HG03439 (cell line): ENCODE data around the gene UBE2J2.

ENCODE experiments used
- ATAC-seq: cut with Tn5 transposase; IDR thresholded peaks from one replicate; pipeline ENCODE4 v1.9.1; 2021; ENCODE audit warnings: mild to moderate bottlenecking, moderate library complexity; ENCODE audit not compliant: unreplicated experiment

Gene UBE2J2

DNA sequence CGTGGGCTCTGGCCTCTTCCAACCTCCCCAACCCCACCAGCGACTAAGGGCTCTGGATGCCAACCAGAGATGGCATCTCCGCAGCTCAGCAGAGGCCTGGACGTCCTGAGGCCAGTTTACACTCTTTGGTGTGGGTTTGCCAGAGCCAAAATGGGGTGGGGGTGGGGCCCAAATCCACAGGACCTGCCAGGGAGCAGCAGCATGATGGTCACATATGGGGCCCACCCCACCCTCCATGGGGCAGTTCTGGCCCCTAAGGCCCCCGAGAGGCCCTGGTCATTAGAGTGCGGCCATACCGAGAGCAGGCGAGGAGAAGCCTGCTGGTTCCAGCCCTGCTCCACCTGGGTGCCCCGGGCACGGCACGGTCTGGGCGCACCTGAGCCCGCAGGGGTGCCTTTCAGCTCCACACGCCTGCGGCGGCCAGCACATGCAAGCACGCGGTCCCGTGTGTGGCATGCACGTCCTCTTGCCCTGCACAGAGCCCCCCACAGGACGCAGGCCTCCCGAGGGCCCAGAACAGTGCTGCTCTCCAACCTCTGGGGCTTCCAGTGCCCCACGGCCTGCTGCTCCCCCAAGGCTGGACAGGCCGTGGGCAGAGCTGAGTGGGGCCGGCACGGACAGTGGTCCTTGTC, 31.9 kb downstream of the UBE2J2 start:
- ATAC-seq = no peak

DNA sequence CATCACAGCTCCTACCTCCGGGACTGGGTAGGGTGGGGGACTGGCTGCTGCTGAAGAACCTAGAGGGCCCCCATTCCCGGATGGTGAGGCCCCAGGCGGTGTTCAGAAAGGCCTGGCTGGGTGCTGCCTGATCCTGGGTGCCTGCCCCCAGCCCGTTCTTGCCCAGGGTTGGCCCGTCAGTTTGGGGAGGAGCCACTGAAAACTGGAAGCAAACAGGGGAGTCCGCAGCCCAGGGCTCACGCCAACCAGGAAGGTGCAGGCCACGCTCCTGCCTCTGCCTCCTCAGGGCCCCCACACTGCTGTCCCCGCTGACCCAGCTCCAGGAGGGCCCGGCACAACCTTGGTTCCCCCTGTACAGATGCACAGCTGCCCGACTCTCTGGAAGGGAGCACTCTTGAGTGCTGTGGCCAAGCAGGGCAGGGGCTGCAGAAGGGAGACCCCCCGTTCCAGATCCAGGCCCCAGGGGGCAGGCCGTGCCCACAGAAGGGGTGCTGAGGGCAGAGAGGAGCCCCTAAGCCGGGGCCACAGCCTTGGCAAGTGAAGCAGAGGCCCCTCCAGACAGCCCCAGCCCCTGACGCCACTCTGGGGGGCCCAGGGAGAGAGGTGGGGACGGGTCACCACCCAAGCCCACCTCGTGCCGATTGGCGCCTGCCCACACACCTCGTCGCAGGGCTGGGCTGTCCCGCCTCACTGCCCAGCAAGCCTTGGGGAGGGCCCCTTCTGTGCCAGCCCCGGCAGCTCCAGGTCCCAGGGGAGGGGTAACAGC, 32.6 kb downstream of the UBE2J2 start:
- no peak for ATAC-seq

DNA sequence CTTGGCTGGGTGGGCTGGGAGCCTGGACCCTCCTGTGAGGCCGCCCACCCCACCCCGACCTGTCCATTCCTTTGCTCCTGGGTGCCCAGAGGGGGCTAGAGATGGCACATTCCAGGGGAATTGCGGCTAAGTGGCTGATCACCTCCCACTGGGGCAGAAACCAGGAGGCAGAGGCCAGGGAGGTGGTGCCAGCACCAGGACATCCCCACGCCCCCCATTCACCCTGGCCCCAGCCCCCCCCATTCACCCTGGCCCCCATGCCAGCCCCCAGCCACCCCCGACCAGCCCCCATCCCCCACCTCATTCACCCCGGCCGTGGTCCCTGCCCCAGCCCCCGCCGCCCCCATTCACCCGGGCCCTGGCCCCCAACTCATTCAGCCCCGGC, 33.3 kb downstream of the UBE2J2 start:
- no peak for ATAC-seq

DNA sequence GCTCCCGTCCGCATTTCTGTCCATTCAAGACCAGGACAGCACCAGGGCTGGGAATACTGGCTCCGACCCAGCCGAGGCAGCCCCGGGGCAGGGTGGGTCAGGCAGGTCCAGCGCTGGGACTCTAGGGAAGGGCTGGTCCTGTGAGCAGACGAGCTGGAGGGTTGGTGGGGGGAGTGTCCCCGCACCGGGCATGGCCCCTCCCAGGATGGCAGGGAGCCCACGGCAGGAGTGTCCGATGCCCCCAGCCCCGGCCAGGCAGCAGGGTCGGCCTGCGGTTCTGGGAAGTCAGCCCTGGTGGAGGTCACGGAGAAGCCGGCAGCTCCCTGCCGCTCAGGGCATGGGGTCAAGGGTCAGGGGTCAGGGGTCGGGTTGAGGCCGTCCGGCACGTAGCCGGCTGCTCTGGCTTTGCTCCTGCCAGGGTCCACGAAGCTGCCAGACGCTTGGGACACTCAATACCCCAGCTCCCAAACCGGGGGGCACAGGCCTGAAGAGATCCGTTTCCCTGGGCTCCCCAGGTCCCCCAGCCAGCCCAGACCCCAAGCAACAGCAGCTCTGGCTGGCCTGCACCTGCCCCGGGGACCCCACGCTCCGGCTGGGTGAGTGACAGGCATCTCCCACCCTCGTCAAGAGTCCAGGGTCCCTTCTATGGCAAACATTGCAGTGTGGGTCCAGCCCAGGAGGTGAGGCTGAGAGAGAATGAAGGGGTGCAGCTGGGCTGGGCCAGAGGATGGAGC, 33.9 kb downstream of the UBE2J2 start:
- no peak for ATAC-seq

DNA sequence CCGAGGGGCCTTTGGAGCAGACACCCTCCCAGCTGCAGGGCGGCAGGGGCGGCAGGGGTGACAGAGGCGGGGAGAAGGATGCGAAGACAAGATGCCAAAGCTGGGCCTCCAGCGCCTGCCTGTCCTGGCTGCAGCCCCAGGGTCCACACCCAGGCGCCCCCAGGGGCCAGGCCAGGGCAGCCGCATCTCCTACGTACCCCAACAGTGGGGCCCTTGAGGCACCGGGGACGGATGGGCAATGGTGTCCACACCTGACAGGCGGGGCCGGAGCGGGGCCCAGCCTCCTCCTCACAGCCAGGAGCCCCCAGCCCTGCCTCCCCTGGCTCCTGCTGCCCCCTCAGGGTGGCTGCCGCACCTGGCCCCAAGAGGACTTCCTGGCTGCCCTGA, 34.4 kb downstream of the UBE2J2 start:
- no peak for ATAC-seq

DNA sequence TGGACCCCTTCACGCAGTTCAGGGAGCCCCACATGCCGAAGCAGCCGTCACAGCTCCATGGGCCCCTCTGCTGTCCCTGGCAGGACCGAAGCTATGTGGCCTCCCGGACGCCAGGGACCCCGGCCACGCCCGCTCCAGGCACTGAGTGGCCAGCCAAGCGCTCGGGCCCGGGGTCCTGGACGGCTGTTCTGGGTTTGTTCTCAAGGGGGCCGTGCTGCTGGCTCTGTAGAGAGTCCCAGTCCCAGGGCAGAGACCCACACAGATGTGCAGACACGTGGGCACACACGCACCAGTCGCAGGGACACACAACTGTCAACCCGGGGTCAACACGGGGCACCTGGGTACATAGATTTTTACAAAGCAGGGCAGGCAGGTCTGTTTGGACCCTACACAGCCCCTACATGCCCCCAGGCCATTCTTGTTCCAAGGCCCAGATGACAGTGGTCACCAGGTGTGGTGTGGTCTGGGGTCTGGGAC, 34.9 kb downstream of the UBE2J2 start:
- no peak for ATAC-seq

DNA sequence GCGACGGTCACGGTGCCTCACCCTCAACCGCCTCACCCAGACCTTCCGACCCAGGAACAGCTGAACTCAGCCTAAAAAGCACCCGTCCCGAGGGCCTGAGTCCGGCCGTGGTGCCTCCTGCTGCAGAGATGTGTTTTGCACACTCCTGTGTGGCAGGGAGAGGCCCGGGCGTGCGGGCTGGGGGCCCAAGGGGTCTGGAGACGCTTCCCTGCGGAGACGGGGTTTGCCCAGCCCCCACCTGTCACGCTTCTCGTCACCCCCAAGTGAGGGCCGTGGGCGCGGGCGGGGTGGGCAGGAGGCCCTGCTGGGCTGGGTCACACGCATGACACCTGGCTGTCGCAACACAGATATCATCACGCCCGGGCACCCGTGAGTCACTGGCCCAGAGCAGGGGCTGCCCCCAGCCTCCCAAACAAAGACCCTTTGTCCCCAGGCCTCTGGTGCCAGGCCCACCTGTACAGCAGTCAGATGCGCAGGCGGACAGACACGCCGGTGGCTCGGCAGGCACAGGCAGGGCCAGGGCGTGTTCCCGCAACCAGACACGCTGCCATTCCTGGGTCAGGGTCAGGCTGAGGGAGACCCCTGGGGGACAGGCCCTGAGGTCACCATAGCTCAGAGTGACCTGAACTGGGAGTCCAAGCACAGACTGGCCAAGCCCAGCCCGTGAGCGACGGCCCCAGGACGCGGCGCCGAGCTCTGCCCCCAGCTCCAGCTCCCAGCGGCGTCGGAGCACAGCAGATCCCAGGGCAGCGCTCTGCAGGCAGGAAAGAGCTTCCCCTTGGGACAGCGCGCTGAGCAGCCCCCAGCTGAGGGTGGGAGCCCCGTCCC, 35.6 kb downstream of the UBE2J2 start:
- no peak for ATAC-seq

DNA sequence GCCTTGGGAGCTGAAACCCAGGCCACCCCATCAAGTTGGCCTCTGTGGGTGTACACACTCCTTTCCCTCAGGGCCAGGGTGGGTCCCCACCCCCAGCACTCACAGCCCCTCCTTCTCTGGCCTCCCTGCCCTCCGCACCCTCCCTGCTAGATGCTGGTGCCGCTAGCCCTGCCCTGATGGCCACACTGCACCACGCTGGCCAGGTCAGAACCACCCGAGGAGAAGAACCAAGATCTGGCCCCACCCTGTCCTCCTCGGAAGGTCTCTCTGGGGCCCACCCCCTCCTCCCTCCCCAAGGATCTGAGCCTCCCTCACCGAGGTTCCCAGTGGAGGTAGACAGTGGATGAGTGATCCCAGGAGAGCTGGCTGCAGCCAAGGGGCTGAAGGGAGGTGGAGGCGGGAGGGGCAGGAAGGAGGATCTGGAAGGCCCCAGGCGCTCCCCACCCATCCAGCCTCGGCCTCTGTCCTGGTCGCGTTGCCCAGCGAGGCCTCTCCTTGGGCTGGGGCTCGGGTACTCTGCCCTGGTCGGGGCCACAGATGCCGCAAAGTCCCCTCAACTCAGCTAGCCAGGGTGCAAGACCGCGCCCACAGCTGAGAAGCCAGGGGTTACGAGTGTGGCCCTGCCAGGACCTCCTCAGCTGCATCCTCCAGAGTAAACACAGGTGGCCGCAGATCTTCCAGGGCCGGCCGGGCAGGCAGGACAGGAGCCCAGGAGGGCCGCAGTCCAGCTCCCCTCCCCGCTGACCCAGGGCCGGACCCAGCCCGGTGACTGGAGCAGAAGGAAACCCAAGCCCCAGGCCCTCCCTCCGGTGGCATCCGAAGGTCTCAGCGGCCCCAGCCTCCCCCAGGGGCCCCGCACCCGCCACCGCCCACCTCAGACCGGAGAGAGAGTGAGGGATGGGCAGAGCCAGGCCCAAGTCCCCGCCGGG, 36.4 kb downstream of the UBE2J2 start:
- ATAC-seq = no peak

DNA sequence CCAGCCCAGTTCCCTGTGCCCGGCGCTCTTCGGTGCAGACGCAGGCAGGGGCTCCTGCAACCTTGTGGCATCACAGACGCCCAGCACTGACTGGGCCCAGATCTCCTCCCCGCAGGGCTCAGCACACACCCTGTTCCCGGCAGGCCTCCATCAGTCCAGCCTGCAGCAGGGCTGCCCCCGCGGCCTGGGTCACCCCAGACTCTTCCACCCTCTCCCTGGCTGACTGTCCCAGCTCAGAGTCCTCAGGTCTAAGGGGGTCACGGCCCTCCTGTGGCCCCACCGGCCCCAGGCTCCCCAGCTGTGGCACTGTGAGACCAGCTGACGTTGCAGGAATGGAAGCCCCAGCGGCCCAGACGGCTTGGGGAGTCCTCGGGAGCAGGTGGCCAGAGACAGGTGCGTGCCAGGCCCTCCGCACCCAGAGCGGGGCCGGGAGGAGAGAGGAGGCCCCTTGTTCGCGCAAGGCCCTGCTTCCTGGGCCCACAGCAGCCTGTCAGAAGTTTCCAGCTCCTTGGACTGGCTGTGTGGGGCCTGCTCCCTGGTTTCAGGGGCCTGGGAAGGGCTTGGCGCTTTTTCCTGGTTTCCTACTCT, 37.4 kb downstream of the UBE2J2 start:
- ATAC-seq = no peak

DNA sequence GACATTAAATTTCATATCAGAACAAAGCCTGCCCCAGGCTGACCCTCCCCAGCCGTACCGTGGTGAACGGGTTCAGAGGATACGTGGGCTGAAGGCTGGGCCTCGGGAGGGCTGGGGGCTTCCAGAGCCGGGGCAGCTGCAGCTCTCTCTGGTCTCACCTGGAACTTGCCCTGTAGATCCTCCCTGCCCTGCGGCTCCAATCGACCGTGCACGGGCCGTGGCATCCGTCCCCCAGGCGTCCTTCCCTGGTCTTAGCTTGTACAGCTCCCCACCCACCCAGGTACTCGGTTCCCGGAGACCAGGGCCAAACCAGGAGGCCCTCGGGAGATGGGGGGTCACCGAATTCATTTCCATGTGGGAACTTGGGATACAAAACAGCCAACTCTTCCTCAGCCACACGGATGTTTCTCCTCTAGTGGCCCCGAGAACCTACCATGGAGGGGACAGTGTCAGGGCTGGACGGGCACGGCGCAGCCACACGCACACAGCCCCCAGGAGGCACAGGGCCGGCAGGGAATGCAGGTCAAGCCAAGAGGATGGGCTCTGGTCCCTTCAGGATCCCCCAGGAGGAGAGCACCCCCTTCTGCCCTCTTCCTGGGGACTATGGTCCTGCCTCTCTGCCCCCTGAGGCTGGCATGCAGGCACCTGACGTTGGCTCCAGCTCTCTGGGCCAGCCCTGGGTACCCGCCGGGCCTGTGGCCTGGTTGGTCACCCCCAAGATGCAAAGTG, 38.5 kb downstream of the UBE2J2 start:
- ATAC-seq = no peak

DNA sequence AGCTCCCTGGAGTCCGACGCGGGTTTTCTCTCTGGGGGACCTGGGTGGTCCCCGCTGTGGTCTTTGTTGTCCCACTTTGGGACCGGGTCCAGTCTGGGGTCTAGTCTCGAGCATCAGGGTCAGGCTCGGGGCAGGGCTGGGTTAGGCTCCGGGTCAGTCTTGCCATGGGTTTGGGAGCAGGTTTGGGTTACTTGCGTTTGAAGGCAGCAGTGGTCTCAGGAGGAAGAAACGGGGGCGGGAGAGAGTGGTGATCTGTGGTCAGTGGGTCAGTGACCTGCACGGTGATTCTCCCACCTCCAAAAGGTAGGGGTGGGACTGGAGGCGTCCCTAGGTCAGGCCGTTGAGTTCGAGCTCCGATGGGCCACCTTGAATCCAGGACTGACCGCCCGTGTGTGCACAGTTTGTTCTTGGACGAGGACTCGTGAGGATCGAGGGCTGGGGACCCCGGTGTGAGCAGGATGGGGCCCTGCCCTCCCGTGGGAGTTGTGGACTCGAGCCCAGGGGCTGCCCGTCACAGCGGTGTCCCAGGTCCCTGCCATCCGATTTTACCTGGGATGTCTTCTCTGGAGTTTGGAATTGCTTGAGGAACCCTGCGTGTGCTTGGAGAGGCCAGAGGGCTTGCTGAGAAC, 39.4 kb downstream of the UBE2J2 start:
- no peak for ATAC-seq

DNA sequence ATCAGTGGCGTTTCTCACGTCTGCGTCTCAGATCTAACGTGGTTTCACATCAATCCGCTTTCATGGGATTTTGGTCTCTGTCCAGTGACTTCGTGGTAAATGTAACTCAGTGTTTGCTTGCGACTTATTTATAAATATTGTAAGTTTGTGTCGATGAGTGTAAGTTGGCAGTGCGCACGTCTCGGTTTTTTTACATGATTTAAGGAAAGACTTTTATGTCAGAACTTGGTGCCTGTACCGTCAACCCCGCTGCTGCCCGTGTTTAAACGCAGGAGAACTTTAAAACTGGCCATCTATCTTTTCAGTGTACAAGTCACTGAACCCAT, 40.1 kb downstream of the UBE2J2 start:
- ATAC-seq = no peak

DNA sequence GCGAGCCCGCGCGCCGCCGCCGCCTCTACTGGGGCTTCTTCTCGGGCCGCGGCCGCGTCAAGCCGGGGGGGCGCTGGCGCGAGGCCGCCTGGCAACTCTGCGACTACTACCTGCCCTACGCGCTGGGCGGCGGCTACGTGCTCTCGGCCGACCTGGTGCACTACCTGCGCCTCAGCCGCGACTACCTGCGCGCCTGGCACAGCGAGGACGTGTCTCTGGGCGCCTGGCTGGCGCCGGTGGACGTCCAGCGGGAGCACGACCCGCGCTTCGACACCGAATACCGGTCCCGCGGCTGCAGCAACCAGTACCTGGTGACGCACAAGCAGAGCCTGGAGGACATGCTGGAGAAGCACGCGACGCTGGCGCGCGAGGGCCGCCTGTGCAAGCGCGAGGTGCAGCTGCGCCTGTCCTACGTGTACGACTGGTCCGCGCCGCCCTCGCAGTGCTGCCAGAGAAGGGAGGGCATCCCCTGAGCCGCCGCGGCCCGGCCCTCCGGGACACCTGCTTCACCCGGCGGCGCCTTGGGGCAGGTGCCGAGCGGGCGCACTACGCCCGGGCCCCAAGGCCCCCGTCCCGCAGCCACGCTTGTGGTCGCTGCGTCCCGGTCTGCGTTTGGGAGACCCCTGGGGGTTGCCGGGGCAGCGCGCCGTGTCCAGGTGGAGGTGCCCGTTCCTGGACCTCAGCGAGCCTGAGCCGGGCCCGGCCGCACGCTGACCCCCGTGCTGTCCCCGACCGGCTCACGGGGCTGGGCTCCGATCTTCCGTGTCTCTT, 40.7 kb downstream of the UBE2J2 start:
- no peak for ATAC-seq

DNA sequence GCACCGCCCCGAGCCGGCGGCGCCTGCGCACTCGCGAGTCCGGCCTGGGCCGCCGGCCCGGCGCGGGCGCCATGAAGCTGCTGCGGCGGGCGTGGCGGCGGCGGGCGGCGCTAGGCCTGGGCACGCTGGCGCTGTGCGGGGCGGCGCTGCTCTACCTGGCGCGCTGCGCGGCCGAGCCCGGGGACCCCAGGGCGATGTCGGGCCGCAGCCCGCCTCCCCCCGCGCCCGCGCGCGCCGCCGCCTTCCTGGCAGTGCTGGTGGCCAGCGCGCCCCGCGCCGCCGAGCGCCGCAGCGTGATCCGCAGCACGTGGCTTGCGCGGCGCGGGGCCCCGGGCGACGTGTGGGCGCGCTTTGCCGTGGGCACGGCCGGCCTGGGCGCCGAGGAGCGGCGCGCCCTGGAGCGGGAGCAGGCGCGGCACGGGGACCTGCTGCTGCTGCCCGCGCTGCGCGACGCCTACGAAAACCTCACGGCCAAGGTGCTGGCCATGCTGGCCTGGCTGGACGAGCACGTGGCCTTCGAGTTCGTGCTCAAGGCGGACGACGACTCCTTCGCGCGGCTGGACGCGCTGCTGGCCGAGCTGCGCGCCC, 41.4 kb downstream of the UBE2J2 start, which contains the start of gene B3GALT6:
Gene B3GALT6 (plus strand): TSS at position 30 of the 588 bp plus-strand sequence. CDS start 42 bp downstream, at position 72.
- ATAC-seq = no peak

DNA sequence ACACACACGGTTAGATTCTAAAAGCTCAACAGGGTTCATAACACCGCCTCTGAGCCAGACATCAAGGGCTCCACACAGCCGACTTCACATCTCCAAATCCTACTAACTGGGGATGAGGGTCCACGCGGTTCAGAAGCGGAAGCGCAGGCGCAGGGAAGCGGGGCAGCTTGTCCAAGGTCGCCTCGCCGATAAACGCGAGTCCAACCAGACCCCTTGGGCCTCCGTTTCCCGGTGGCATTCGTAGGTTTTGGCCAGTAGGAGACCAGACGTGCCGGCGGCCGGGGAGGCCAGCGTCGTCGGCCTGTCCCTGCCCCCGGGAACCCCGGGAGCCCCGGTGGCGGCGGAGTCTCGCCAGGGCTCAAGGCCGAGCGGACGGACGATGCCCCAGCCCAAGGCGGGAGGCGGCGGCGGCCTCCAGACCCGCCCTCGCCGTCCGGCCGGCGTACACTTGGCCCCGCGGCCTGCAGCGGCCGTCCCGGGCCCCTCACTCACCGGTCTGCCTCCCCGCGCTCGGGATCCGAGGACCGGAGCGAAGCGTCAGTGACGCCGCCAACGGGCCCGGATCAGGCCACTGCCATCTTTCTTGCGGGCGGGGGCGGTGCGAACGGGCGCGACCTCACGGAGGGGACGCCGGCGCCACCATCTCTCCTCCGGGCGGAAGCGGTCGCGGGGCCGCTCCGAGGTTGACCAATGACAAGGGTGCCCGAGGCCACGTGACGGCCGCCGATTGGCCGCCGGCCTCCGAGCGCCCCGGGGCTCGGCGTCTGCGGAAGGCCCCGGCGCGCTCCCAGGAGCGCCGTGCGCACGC, 42.0 kb downstream of the UBE2J2 start, which contains the start of gene SDF4:
Gene SDF4 (minus strand): TSS at position 602 of the 808 bp plus-strand sequence. CDS start 3,229 bp downstream, outside the sequence.
- peak; percentile 88 for ATAC-seq

DNA sequence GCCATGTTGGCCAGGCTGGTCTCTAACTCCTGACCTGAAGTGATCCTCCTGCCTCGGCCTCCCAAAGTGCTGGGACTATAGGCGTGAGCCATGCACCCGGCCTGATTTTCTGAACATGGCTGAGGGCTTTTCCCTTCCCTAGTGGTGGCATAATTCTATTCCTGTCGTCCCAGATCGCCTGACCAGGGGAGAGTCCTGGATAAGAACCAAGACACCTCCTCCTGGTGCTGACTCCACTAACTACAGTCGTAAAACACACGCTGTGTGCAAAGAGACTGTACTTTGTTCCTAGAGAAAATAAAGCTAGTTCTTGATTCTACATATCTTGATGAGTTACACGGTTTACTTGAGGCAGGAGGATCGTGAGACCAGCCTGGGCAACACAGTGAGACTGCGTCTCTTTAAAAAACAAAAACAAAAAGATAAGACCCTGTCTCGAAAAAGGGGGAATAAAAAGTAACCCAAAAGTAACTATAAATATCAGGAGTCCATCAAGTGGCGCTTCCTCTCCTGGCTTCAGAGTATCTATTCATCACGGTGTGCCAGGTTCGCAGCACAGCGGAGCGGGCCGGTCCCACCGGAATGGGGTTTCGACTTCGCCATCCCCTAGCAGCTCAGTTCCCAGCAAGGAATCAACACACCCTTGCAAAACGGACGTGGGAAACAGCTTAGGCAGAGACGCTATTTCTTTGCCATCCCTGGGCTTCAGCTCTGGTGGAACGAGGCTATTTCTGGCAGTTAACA, 42.8 kb downstream of the UBE2J2 start:
- no peak for ATAC-seq
